ENCODE results near the gene RBM14.

GRCh38 chr11:66617155-66617834 lies 865 bp downstream of the RBM14 start:
- TF ChIP-seq CTCF (IDR thresholded peaks at IDR 0.05) (no peak), POLR2A (IDR thresholded peaks at IDR 0.05) (no peak)
